GM12878 (cell line): ENCODE measurements around the gene IGFBP3. TPM values are rescaled to one million over a fixed set of nuclear protein-coding genes. Genes with fewer than 3 reads are reported as not detected.

Experiments used
- ATAC-seq: fragments of 200-7000 bp; cut with Tn5 transposase; 3 replicates; pipeline ENCODE4 v1.9.1; 2020; ENCODE audit warnings: mild to moderate bottlenecking, moderate library complexity
- BruUV-seq: library from RNA; stranded (reverse); fragments of 400-500 nt; replicated peaks from 2 replicates; lab custom pipeline; 2021; lab: Mats Ljungman, UMichigan
- CTCF ChIA-PET: fragments of 300-600 bp; sonication (Branson Sonifier 250); formaldehyde crosslinking; extraction: SDS; loops from one replicate; lab custom pipeline; 2021; ENCODE audit warnings: inconsistent platforms; lab: Yijun Ruan, JAX
- POLR2A ChIA-PET: fragments of 350-600 bp; formaldehyde crosslinking; extraction: SDS; loops from one replicate; lab custom pipeline; 2021; ENCODE audit warnings: inconsistent platforms; lab: Charles Lee
- RAD21 ChIA-PET: fragments of 300-600 bp; sonication (Branson Sonifier 250); formaldehyde crosslinking; loops from one replicate; lab custom pipeline; 2023; ENCODE audit warnings: antibody characterized with exemption; ENCODE audit not compliant: unreplicated experiment; lab: Charles Lee
- SMC1A ChIA-PET: fragments of 300-600 bp; sonication (Branson Sonifier 250); formaldehyde crosslinking; loops from one replicate; lab custom pipeline; 2023; ENCODE audit not compliant: unreplicated experiment, uncharacterized antibody; lab: Charles Lee
- DNase-seq: peaks from one replicate; pipeline ENCODE4 v3.0.0-alpha.2; 2011; ENCODE audit warnings: low read depth, low spot score
- FAIRE-seq: peaks from 3 replicates; lab custom pipeline; 2011; peaks lifted over from hg19 to GRCh38; lab: Jason Lieb, UNC
- H2AFZ ChIP-seq: 2 replicates; pipeline ENCODE4 v1.6.0; 2011; ENCODE audit warnings: low read depth, low read length, control low read depth; ENCODE audit not compliant: control insufficient read depth
- H3K27ac ChIP-seq: 2 replicates; pipeline ENCODE4 v1.5.1; 2011; ENCODE audit warnings: control low read depth; ENCODE audit not compliant: control insufficient read depth, insufficient read depth
- H3K27me3 ChIP-seq, 2 experiments: replicated peaks in 1 of 2; 2 replicates each; pipeline versions ENCODE4 v1.6.0 to v1.6.1; 2011; ENCODE audit warnings: low read length in 1 of 2; ENCODE audit not compliant: control insufficient read depth in 2 of 2, insufficient read depth in 2 of 2
- H3K36me3 ChIP-seq, 2 experiments: 2 replicates each; pipeline ENCODE4 v1.5.1; 2011; ENCODE audit warnings: low read length in 1 of 2; ENCODE audit not compliant: control insufficient read depth in 2 of 2, insufficient read depth in 2 of 2
- H3K4me1 ChIP-seq: 2 replicates; pipeline ENCODE4 v1.6.1; 2011; ENCODE audit warnings: mild to moderate bottlenecking, low read length, moderate library complexity, mixed read lengths; ENCODE audit not compliant: control insufficient read depth, insufficient read depth
- H3K4me2 ChIP-seq: 2 replicates; pipeline ENCODE4 v1.6.0; 2011; ENCODE audit warnings: control low read depth; ENCODE audit not compliant: control insufficient read depth, insufficient read depth
- H3K4me3 ChIP-seq: fragments of 200-600 bp; sonication (generic); 2 replicates; pipeline ENCODE4 v1.5.1; 2016
- H3K79me2 ChIP-seq: 2 replicates; pipeline ENCODE4 v1.6.0; 2011; ENCODE audit warnings: low read length; ENCODE audit not compliant: control insufficient read depth, insufficient read depth
- H3K9ac ChIP-seq: 2 replicates; pipeline ENCODE4 v1.8.0; 2011; ENCODE audit warnings: low read length, control low read depth, mixed read lengths; ENCODE audit not compliant: control insufficient read depth, insufficient read depth
- H3K9me3 ChIP-seq: replicated peaks from 3 replicates; pipeline ENCODE4 v1.5.1; 2011; ENCODE audit warnings: mild to moderate bottlenecking, low read length; ENCODE audit not compliant: control insufficient read depth, insufficient read depth
- H4K20me1 ChIP-seq: 2 replicates; pipeline ENCODE4 v1.6.0; 2011; ENCODE audit not compliant: control insufficient read depth, insufficient read depth
- HDGF ChIP-seq: fragments of 450-650 bp; IDR thresholded peaks from 2 replicates; pipeline ENCODE4 v1.6.1; 2016; ENCODE audit warnings: antibody characterized with exemption
- IKZF1 ChIP-seq: fragments of 450-650 bp; conservative IDR thresholded peaks from 2 replicates; pipeline ENCODE4 v1.6.1; 2017; ENCODE audit warnings: antibody characterized with exemption, mild to moderate bottlenecking
- MEF2B ChIP-seq: fragments of 450-650 bp; IDR thresholded peaks from 2 replicates; pipeline ENCODE4 v1.6.1; 2018; ENCODE audit warnings: mild to moderate bottlenecking, moderate library complexity; ENCODE audit not compliant: partially characterized antibody, poor library complexity, severe bottlenecking
- PAX5 ChIP-seq: IDR thresholded peaks from 2 replicates; pipeline ENCODE4 v1.6.1; 2011; ENCODE audit warnings: low read depth, low read length, borderline replicate concordance
- POU2F2 ChIP-seq: IDR thresholded peaks from 3 replicates; pipeline ENCODE4 v1.6.1; 2011; ENCODE audit warnings: low read depth, mild to moderate bottlenecking, low read length, borderline replicate concordance
- ZBED1 ChIP-seq: IDR thresholded peaks from 2 replicates; pipeline ENCODE4 v1.6.1; 2016; ENCODE audit warnings: borderline replicate concordance
- WGBS: methylation state at CpG from one replicate; pipeline ENCODE4 v1.1.6; 2016; ENCODE audit warnings: low lambda C conversion rate; ENCODE audit not compliant: insufficient replicate concordance, insufficient coverage; ENCODE audit errors: missing lambda C conversion rate; 5-methylcytosine and 5-hydroxymethylcytosine counted together
- in situ Hi-C: fragments of 300-500 bp; cut with MboI; formaldehyde crosslinking; loops from 9 replicates; pipeline ENCODE4 v1.14.3; 2018; ENCODE audit warnings: mixed read lengths
- intact Hi-C: fragments of 100-400 bp; cut with micrococcal nuclease; formaldehyde crosslinking; loops from one replicate; pipeline ENCODE4 v1.14.2; 2022; ENCODE audit not compliant: unreplicated experiment
- polyA plus RNA-seq, 11 experiments: library from polyadenylated mRNA; depleted of rRNA in 4 of 11; unstranded in 6 of 11; stranded (reverse) in 5 of 11; fragments of >200 nt; fragmentation: Nextera tagmentation in 4 of 11; fragmentation: Illumina TruSeq in 1 of 11; extraction: Ambion mirVana in 4 of 11; extraction: Trizol in 1 of 11; gene quantifications; 1 replicate in 1 of 11; 2 replicates in 10 of 11; pipeline versions ENCODE4 v1.2.1 to v1.2.3, GENCODE V29; 2011 to 2016; ENCODE audit warnings: inconsistent platforms in 2 of 11, missing spikeins in 2 of 11, low read depth in 1 of 11
- total RNA-seq, 4 experiments: library from RNA; depleted of rRNA in 3 of 4; stranded (reverse); fragments of >200 nt in 3 of 4; fragmentation: Illumina TruSeq in 1 of 4; extraction: Trizol in 1 of 4; gene quantifications; 2 replicates each; pipeline versions ENCODE4 v1.2.1 to v1.2.3, GENCODE V29; 2013 to 2021
- TF ChIP-seq, protein P1 (sequence below): fragments of 150-350 bp; IDR thresholded peaks from 2 replicates; pipeline ENCODE4 v1.6.1; 2014; ENCODE audit warnings: mild to moderate bottlenecking, low read depth, low read length
- TF ChIP-seq, protein P2 (sequence below): fragments of 450-650 bp; IDR thresholded peaks from 2 replicates; pipeline ENCODE4 v1.6.1; 2017; ENCODE audit warnings: mild to moderate bottlenecking, low read depth, inconsistent platforms; ENCODE audit not compliant: poor library complexity, severe bottlenecking

IGFBP3 gene
- total and polyA plus RNA-seq, 10 of the 15 experiments (the other 5 are each of a cell fraction or from before 2014, with no cell fraction given), result 6.0 to 28.0 (median 15.6) TPM

DNA sequence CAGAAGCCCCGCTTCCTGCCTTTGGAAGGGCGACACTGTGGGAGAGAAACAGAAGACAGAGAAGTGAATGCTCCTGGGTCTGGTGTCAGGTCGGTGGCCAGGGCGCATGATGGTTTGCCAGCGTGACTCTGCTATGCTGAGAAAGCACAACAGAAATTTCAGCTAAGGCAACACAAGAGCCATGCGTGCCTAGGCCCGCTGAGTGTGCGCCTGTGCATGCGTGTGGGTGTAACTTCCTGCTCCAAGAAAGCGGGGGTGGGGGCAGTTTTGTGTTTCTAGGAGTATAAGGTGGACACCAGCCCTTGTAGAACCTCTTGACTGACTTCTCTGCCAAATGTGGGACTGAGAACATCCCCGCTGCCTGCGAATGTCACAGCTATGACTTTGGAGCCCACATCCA is 6.2 kb downstream of the IGFBP3 start:
- RAD21 ChIA-PET, result interaction anchor here (1.5 kb wide), 1 partner anchor 1265 kb away, joined by 3 read pairs; no protein-coding TSS in a partner anchor
- CTCF ChIA-PET, result interaction anchor here (0.6 to 9.6 kb wide), 5 partner anchors 13 to 1173 kb away, joined by 3 to 91 read pairs (median 3); partner anchors contain the start of gene CCDC201
- no peak overlapping the region for H2AFZ ChIP-seq
- H3K79me2 ChIP-seq, result no peaks in the 10 kb centered on the region
- no peak overlapping the region for H3K9ac ChIP-seq
- H3K27ac ChIP-seq, result no peak overlapping the region
- H4K20me1 ChIP-seq, result no peaks in the 10 kb centered on the region
- in situ Hi-C loops (loop anchor here (5.0 kb wide), 3 partner anchors 437 to 1267 kb away; no protein-coding TSS in a partner anchor), intact Hi-C loops (loop anchor here (10.0 kb wide), 1 partner anchor 1340 kb away; no protein-coding TSS in a partner anchor)
- TF ChIP-seq MEF2B (no peak), HDGF (no peak), POU2F2 (no peak), IKZF1 (no peak), ZBED1 (no peak), PAX5 (no peak)
- TF ChIP-seq, protein P1, sequence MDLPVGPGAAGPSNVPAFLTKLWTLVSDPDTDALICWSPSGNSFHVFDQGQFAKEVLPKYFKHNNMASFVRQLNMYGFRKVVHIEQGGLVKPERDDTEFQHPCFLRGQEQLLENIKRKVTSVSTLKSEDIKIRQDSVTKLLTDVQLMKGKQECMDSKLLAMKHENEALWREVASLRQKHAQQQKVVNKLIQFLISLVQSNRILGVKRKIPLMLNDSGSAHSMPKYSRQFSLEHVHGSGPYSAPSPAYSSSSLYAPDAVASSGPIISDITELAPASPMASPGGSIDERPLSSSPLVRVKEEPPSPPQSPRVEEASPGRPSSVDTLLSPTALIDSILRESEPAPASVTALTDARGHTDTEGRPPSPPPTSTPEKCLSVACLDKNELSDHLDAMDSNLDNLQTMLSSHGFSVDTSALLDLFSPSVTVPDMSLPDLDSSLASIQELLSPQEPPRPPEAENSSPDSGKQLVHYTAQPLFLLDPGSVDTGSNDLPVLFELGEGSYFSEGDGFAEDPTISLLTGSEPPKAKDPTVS, result no peak
- TF ChIP-seq, protein P2, sequence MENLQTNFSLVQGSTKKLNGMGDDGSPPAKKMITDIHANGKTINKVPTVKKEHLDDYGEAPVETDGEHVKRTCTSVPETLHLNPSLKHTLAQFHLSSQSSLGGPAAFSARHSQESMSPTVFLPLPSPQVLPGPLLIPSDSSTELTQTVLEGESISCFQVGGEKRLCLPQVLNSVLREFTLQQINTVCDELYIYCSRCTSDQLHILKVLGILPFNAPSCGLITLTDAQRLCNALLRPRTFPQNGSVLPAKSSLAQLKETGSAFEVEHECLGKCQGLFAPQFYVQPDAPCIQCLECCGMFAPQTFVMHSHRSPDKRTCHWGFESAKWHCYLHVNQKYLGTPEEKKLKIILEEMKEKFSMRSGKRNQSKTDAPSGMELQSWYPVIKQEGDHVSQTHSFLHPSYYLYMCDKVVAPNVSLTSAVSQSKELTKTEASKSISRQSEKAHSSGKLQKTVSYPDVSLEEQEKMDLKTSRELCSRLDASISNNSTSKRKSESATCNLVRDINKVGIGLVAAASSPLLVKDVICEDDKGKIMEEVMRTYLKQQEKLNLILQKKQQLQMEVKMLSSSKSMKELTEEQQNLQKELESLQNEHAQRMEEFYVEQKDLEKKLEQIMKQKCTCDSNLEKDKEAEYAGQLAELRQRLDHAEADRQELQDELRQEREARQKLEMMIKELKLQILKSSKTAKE, result no peak
- no TSS peak for BruUV-seq
- POLR2A ChIA-PET, result interaction anchor here (0.7 kb wide), 1 partner anchor 43 kb away, joined by 4 read pairs; no protein-coding TSS in a partner anchor
- no peaks in the 10 kb centered on the region for H3K9me3 ChIP-seq
- H3K4me1 ChIP-seq, result no peaks in the 10 kb centered on the region
- ATAC-seq (no peak), DNase-seq (no peak), FAIRE-seq (no peak)
- no peak overlapping the region for H3K4me3 ChIP-seq
- H3K4me2 ChIP-seq, result no peak overlapping the region
- SMC1A ChIA-PET, result no interaction called here
- 34% methylated on average over 12 of the region's 12 CpGs for WGBS
- H3K27me3 ChIP-seq, result peaks cover 2 to 3% of the 10 kb centered on the region in 2 experiments
- H3K36me3 ChIP-seq, result no peaks in the 10 kb centered on the region
